Nephron progenitor cell (in vitro differentiated cells): Measurements from ENCODE around the gene ARL4D.
"Not testable (repeated sequence)": the region's sequence is repeated elsewhere in the genome, so short reads cannot be mapped to it uniquely, and the experiment has no call there.

Experiments used
- DNase-seq: peaks from one replicate; pipeline ENCODE4 v3.0.0; 2021
- H3K27ac Mint-ChIP-seq: 2 replicates; pipeline ENCODE4 v1.8.0; 2021; ENCODE audit warnings: mild to moderate bottlenecking, moderate library complexity, mixed read lengths
- H3K27me3 Mint-ChIP-seq: 2 replicates; pipeline ENCODE4 v1.8.0; 2021; ENCODE audit warnings: mild to moderate bottlenecking, low read depth, mixed read lengths; ENCODE audit not compliant: poor library complexity
- H3K36me3 Mint-ChIP-seq: 2 replicates; pipeline ENCODE4 v1.8.0; 2021; ENCODE audit warnings: low read depth, mixed read lengths
- H3K4me1 Mint-ChIP-seq: 2 replicates; pipeline ENCODE4 v1.8.0; 2021; ENCODE audit warnings: mixed read lengths
- H3K4me3 Mint-ChIP-seq: 2 replicates; pipeline ENCODE4 v1.8.0; 2021; ENCODE audit warnings: mild to moderate bottlenecking, moderate library complexity, mixed read lengths
- H3K9me3 Mint-ChIP-seq: 2 replicates; pipeline ENCODE4 v1.8.0; 2021; ENCODE audit warnings: mild to moderate bottlenecking, moderate library complexity, mixed read lengths
- TF ChIP-seq, protein P1 (sequence below): fragments of 200-600 bp; sonication (generic); IDR thresholded peaks from 2 replicates; pipeline ENCODE4 v1.5.0; 2021; ENCODE audit warnings: antibody characterized with exemption

ARL4D gene

DNA sequence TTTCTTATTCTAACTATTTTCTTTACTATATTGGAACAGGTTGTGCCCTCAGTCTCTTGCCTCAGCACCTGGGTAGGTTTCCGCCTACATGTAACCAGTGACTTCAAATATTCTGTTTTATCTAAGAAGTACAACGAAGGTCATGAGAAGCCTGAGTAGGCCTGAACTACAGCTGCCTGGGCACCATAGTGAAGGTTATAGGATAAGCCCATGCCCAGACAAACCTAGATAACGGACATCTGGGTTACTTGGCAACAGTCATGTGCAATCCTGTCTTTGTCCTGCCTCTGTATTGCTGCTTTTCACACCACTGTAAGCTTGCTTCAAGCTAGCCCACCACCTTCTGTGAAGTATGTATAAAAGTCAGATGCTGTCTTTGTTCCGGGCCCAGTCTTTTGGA is 25.4 kb upstream of the ARL4D start:
- Mint-ChIP-seq H3K9me3 (peaks cover 7% of the 10 kb centered on the region), H3K27ac (no peak overlapping the region), H3K27me3 (peaks cover 14% of the 10 kb centered on the region), H3K4me1 (peaks cover 67% of the 10 kb centered on the region), H3K36me3 (no peaks in the 10 kb centered on the region), H3K4me3 (no peak overlapping the region)
- TF ChIP-seq, protein P1, sequence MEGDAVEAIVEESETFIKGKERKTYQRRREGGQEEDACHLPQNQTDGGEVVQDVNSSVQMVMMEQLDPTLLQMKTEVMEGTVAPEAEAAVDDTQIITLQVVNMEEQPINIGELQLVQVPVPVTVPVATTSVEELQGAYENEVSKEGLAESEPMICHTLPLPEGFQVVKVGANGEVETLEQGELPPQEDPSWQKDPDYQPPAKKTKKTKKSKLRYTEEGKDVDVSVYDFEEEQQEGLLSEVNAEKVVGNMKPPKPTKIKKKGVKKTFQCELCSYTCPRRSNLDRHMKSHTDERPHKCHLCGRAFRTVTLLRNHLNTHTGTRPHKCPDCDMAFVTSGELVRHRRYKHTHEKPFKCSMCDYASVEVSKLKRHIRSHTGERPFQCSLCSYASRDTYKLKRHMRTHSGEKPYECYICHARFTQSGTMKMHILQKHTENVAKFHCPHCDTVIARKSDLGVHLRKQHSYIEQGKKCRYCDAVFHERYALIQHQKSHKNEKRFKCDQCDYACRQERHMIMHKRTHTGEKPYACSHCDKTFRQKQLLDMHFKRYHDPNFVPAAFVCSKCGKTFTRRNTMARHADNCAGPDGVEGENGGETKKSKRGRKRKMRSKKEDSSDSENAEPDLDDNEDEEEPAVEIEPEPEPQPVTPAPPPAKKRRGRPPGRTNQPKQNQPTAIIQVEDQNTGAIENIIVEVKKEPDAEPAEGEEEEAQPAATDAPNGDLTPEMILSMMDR = no peak
- no peak for DNase-seq

DNA sequence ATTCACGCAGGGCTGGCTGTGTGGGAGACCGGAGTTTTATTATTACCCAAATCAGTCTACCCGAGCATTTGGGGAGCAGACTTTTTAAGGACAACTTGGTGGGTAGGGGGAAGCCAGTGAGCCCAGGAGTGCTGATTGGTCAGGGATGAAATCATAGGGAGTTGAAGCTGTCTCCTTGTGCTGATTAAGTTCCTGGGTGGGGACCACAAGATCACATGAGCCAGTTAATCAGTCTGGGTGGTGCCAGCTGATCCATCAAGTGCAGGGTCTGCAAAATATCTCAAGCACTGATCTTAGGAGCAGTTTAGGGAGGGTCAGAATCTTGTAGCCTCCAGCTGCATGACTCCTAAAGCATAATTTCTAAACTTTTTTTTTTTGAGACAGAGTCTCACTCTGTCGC is 22.9 kb upstream of the ARL4D start:
- H3K4me3 Mint-ChIP-seq, H3K27ac Mint-ChIP-seq, DNase-seq: not testable (repeated sequence)
- H3K36me3 Mint-ChIP-seq = peaks cover 11% of the 10 kb centered on the region
- H3K27me3 Mint-ChIP-seq = peaks cover 13% of the 10 kb centered on the region
- H3K9me3 Mint-ChIP-seq = peaks cover 25% of the 10 kb centered on the region
- peaks cover 54% of the 10 kb centered on the region for H3K4me1 Mint-ChIP-seq

DNA sequence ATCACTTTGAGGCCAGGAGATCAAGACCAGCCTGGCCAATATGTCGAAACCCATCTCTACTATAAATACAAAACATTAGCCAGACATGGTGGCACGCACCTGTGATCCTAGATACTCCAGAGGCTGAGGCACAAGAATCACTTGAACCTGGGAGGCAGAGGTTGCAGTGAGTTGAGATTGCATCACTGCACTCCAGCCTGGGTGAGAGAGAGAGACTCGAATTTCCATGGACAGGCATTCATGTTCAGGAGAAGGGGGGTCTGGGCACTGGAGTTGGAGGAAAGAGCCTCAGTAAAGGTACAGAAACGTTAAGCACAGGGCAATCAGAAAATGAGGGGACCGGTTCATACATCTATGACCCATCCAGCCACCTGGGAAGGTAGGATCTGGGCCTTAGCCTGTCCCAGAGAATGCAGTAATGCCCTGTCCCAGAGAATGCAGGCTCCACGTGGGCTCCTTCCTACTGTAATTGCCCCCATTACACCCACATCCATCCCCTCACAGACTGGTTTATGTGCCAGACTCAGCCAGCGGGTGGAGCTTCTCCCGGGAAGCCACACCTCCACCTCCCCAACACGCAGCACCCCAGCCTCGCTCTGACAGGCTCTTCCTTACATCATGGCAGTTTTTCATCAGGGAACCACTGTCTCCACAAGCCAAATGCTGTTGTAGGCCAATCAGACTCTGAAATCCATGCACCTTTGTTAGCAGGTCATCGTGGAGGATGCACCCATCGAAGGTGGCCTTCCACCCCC is 21.6 kb upstream of the ARL4D start:
- Mint-ChIP-seq H3K9me3 (peaks cover 26% of the 10 kb centered on the region), H3K4me1 (peaks cover 48% of the 10 kb centered on the region)

GRCh38 chr17:43378766-43379165 is 20.0 kb upstream of the ARL4D start:
- Mint-ChIP-seq H3K27ac (no peak overlapping the region), H3K36me3 (peaks cover 12% of the 10 kb centered on the region), H3K4me1 (peaks cover 33% of the 10 kb centered on the region), H3K9me3 (peaks cover 26% of the 10 kb centered on the region), H3K4me3 (no peak overlapping the region), H3K27me3 (peaks cover 9% of the 10 kb centered on the region)
- TF ChIP-seq, protein P1 = no peak
- no peak for DNase-seq

More for the DNA sequence above, 21.6 kb upstream of the ARL4D start:
- H3K27ac Mint-ChIP-seq = peak overlapping the region; percentile 64
- no peak overlapping the region for H3K4me3 Mint-ChIP-seq
- TF ChIP-seq, protein P1 = no peak
- H3K27me3 Mint-ChIP-seq = peaks cover 9% of the 10 kb centered on the region
- H3K36me3 Mint-ChIP-seq = peaks cover 12% of the 10 kb centered on the region
- no peak for DNase-seq

GRCh38 chr17:43380307-43380706 is 18.5 kb upstream of the ARL4D start:
- TF ChIP-seq, protein P1 = no peak
- Mint-ChIP-seq H3K27ac (no peak overlapping the region), H3K27me3 (peaks cover 4% of the 10 kb centered on the region), H3K9me3 (peaks cover 20% of the 10 kb centered on the region), H3K4me1 (peaks cover 39% of the 10 kb centered on the region), H3K36me3 (peaks cover 12% of the 10 kb centered on the region), H3K4me3 (no peak overlapping the region)
- DNase-seq = no peak

- Mint-ChIP-seq H3K27ac (no peak overlapping the region), H3K4me3 (no peak overlapping the region), H3K9me3 (peaks cover 19% of the 10 kb centered on the region), H3K27me3 (peaks cover 5% of the 10 kb centered on the region), H3K4me1 (peaks cover 47% of the 10 kb centered on the region), H3K36me3 (peaks cover 12% of the 10 kb centered on the region)
- DNase-seq = no peak
- TF ChIP-seq, protein P1 = no peak
Measured at GRCh38 chr17:43381204-43381603, 17.6 kb upstream of the ARL4D start.
